Left cardiac atrium (tissue), 4 donors: Measurements from ENCODE around the gene NCKAP5. TPM values are rescaled to one million over a fixed set of nuclear protein-coding genes. Genes with fewer than 3 reads are reported as not detected.

Experiments used
- ATAC-seq, 2 donors: fragments of 200-7000 bp; cut with Tn5 transposase; one replicate each; pipeline ENCODE4 v1.9.1; 2020; ENCODE audit warnings: mild to moderate bottlenecking in 2 of 2, moderate library complexity in 2 of 2
- DNase-seq: peaks from one replicate; pipeline ENCODE4 v3.0.0-alpha.2; 2020
- intact Hi-C, 2 donors: fragments of 100-400 bp; cut with DNase I; formaldehyde crosslinking; loops; one replicate each; pipeline versions ENCODE4 v1.14.1 to v1.15.1; 2022 to 2023
- total RNA-seq, 2 donors: library from RNA; stranded (reverse); fragmentation: NEBNext Ultra II Directional; extraction: Animal tissue kit (Norgen Biotek cat#: 25700); gene quantifications; one replicate each; pipeline ENCODE4 v1.2.1, GENCODE V29; 2021
- donor health status: DM: no; HTN: yes; CAD: no.
- donor health status: DM: no; HTN: yes; CAD: no; lungs with severe emphysema.
- donor health status: DM: yes; HTN: yes; CAD: no.
- donor health status: Dilated cardiomyopathy.

NCKAP5 gene
- total RNA-seq, 2 donors from 2014 or later = 5.8 to 6.2 TPM

DNA sequence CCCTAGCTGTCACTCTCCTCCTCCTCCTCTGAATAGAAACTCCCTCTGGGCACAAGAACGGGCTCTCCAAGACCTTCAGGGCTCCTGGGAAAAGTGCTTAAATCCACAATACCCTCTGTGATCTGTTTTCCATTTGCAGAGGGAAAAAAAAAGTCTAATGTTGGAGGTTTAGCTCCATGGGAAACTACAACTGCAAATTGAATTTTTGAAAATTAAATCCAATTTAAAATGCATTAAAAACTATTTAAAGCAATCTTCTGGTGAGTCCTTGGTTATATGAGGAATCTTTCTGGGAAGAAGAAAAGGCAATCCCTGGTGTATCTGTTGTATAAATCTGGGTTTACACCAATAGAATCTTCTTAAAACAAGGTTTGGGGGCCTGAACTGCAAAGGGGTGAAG lies 64.3 kb downstream of the NCKAP5 start:
- intact Hi-C loops = no loop called here
- ATAC-seq (no peak), DNase-seq (no peak)

- ATAC-seq = no peak
- intact Hi-C loops = no loop called here
- DNase-seq = no peak
These were observed 64.9 kb downstream of the NCKAP5 start for GRCh38 chr2:133503323-133503722.

DNA sequence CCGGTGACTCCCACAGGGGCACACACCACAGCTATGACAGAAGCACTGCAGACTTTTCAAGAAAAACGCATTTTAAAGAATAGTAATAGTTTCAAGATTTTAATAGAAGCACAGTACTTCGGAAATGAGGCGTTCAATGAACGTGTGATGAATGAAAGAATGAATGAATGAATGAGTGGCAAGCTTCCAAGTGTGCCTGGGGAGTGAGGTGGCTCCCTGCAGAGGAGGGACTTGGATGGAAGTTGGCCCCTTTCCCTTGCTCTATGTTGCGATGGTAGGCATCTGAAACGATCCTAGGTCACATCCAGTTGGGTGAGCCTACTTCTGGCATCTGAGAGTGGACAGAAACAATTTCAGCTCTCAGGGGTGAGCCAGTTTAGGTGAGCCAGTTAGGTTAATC lies 65.6 kb downstream of the NCKAP5 start:
- no peak for ATAC-seq
- DNase-seq = no peak
- intact Hi-C loops = no loop called here

GRCh38 chr2:133500917-133501316 lies 67.3 kb downstream of the NCKAP5 start:
- no peak for ATAC-seq
- DNase-seq = no peak
- intact Hi-C loops = no loop called here

DNA sequence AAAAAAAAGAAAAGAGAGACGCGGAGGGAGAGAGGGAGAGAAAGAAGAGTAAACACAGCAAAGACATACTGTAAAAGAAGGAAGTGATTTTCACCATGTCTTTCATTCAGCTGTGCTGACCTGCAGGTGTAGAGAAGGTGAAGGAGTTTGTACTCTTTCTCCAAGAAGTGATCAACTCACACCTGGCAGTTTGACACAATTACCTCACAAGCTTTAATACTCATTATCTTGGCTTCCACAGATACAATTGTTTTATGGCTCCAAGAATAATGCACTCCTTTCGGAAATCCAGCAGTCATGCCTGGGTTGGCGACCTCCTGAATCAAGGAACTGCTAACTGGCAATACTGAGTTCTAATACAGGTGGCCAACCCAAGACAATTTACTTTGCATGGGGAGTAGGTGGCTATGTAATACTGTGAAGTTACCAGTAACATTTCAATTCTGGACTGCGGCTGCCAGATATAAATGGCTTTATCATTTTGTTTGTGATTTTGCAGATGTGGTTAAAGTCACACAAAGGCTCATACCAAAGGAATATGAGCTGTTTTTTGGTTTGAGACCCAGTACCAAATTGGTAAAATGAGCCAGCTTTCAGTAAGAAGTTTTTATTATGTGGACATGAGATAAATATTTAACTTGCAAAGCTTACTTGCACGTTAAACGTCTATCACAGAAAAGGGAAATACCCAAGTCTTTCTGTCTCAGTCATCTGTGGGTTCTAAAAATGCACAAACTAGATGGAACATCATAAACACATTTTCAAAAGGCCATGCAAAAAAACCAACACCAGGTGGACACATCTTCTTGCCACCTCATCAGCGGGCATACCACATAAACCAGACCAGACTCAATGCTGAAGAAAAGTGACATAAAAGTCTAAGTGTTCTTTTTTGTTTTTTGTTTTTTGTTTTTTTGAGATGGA lies 69.3 kb downstream of the NCKAP5 start:
- no peak for DNase-seq
- ATAC-seq = no peak
- intact Hi-C loops = no loop called here

- no peak for DNase-seq
- no peak for ATAC-seq
- intact Hi-C loops = no loop called here
These were observed 70.2 kb downstream of the NCKAP5 start for GRCh38 chr2:133497951-133498565.

GRCh38 chr2:133497270-133497893 lies 70.9 kb downstream of the NCKAP5 start:
- ATAC-seq = peak in 1 of 2 donors; percentile 80
- intact Hi-C loops = no loop called here
- no peak for DNase-seq

DNA sequence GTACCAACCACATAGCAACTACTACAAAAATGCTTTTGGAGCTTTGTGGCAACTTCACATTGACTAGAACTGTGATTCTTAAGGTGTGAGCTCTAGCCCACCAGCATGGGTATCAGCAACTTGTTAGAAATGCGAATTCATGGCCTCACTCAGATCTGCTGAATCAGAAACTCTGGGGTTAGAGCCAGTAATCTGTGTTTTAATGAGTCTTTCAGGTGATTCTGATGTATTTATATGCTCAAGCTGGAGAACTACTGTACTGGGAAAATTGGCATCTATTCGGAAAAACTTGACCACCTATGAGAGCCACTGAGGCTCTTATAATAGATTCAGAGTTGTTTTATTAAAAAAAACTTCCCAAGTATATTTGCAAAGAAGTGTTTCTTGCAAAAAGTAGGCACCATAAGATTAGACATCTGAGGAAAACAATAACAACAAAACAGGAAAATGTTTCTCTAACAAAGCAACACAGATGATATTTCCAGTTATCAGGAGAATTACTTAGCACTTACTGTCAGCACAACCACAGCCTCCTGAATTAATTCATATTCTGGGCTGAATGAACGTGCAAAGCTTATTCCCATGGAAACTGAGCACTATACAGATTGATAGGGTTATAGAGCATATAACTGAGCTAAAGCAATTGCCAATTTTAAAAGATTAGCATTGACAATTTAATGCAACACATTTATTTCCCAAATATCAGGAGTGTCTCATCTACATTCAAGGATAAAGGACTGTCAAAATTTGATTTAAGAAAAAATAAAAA lies 71.6 kb downstream of the NCKAP5 start:
- no peak for ATAC-seq
- no peak for DNase-seq
- intact Hi-C loops = no loop called here

DNA sequence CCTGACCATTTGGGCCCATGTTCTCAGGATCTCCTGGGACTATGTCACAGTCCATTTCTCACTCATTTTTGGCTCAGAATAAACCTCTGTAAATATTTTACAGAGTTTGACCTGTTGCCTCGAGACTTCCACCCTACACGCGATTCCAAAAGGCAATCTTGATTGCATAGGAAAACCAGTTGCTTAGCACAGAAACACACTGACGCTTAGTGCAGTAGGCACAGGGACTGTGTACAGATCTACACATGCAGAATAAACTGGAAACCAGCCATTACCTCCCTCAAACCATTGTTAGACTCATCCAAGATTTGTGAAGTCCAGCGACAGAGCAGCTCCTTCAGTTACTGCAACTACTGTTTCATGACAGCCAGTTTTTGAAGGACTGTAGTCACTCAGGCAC lies 73.0 kb downstream of the NCKAP5 start:
- intact Hi-C loops = no loop called here
- no peak for DNase-seq
- peak in 1 of 2 donors; percentile 28 for ATAC-seq

DNA sequence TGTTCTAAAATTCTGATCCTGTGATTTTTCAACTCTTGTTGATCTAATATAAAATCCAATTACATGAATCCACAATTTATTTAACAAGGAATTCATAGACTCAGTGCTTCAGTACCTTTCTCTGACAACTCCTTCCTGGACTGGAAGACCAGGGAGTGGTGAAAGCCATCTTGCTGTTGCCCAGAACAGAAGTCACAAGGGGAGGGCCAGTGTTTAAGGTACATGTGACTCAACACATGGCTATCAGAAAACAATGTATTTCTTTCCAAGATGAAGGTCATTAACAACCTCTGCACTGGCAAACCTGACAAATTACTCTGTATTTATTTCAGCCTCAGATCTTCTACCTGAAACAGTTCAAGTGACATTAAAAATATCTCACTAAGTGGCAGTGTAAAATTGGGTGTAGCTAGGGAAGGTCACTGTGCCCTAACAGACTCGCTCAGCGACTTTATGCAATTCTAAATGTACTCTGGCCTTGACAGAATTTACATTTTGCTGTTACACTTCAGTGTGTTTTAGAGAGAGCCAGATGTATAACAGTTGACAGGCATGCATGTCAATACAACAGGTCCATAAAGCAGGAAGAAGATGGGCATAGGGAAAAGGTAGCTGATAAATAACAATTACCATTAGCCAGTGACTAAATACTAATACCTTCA lies 75.4 kb downstream of the NCKAP5 start:
- ATAC-seq (no peak), DNase-seq (no peak)
- intact Hi-C loops = no loop called here

GRCh38 chr2:133490411-133490980 lies 77.8 kb downstream of the NCKAP5 start:
- ATAC-seq (peak; percentile 37 to 50), DNase-seq (peak; percentile 18)
- intact Hi-C loops = no loop called here

DNA sequence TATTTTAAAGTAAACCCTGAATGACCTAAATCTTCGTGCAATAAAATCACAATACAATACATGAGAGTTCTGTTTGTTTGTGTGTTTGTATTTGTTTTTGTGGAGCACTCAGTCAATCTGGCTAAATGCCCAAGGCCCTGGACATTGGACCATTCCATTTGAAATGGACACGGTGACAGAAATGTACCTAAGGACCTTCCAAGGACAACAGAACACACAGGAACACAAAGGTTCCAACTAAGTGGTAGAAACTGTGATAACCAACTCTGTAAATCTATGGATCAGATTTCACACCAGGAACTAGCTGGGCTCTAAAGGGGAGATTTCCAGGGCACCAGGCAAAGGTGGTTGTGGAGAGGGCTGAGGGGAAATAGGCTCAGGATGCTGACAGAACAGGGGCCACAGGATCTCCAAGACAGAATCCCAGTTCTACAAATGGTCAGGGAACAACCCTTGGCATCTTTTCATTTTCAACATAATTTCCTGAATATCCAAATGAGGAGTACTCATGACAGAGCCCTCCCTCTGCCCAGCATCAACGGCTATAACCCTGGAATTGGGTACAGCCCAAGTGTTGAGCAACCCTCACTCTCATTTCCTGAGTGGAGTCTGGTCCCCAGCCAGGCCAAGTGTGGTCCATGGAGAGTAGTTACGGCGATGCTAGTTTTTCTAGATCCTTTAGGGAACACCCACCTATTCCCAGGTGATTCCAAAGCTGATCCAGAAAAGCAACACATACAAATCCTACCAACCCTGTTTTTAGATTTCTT lies 78.4 kb downstream of the NCKAP5 start:
- intact Hi-C loops = no loop called here
- DNase-seq (peak; percentile 69), ATAC-seq (peak; percentile 63 to 89)

GRCh38 chr2:133489146-133489545 lies 79.1 kb downstream of the NCKAP5 start:
- DNase-seq = no peak
- no peak for ATAC-seq
- intact Hi-C loops = no loop called here

DNA sequence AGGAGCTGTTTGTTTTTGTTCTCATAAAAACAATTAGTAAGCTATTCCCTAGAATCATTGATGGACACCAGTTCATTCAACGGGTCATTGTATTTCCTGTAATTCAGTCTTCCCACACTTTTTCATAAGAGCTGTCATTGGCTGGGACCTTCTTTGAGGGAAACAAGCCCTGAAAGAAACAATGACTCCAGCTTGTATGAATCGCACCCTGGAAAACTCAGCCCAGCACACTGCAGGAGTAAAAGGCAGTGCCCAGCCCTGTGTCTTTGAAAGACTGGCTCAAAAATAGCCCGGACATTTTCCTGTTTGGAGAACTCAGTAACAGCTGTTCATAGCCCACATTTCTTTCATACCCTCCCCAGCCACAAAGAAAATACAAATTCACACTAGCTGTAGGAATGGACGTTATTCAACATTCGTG lies 81.5 kb downstream of the NCKAP5 start:
- intact Hi-C loops = no loop called here
- DNase-seq (no peak), ATAC-seq (no peak)

DNA sequence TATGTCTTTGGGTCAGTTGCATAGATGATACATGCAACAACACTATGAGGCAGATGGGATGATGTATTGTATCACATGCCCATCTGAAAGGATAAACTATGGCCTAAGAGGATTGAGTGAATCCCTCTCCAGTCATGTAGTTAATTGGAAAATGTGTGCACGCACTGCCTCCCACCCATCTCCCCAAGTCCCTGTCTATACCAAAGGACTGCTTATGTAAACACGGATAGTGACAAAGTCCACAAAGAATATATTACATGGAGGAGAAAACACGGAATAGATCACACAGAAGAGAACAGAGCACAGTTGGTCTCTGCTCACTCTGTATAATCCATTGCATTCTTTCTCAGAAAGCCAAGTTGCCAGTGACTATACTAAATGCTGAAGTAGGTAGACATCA lies 82.4 kb downstream of the NCKAP5 start:
- DNase-seq (no peak), ATAC-seq (no peak)
- intact Hi-C loops = no loop called here

DNA sequence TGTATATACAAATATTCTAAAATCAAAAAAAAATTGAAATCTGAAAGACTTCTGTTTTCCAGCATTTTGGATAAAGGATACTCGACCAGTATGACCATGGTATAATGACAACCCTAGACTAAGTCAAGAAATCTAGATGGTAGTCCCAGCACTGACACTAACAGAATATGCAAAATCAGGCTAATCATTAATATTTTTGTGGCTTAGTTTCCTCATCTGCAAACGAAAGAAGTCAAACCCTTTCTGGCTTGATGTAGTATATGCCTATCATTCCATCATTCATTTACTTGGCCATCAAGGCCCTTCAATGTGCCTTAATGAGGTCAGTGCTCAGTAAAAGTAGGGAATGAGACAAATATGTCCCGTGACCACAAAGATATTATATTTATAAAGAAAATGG lies 83.5 kb downstream of the NCKAP5 start:
- intact Hi-C loops = no loop called here
- DNase-seq = no peak
- no peak for ATAC-seq

- intact Hi-C loops = no loop called here
- peak in 1 of 2 donors; percentile 55 for ATAC-seq
These were observed 84.2 kb downstream of the NCKAP5 start for GRCh38 chr2:133484106-133484505.

DNA sequence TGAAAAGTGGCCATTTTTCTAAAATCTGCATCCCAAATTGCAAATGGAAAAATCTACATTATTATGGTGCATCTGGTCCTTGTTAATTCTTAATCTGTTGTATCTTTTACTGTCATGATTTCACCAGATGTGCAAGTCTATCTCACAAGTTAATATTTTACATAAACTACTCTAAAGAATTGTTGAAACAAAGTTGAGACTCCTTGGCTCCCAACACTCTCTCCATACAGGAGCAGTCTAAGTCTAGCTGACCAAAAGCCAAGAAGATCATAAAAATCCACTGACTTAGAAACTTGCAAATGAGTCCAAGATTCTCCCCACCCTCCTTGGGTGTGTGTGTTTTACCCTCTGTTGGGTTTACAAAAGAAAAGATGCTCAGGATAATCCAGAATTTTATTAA lies 85.1 kb downstream of the NCKAP5 start:
- no peak for DNase-seq
- intact Hi-C loops = no loop called here

More at GRCh38 chr2:133484106-133484505, 84.2 kb downstream of the NCKAP5 start:
- no peak for DNase-seq

More for the DNA sequence above, 85.1 kb downstream of the NCKAP5 start:
- ATAC-seq = no peak
